HG03103 (cell line): ENCODE data around the gene NPC1L1.
A peak's percentile ranks its signal among the peaks of the same experiment; 100 is the strongest.

Experiments used
- ATAC-seq: cut with Tn5 transposase; IDR thresholded peaks from one replicate; pipeline ENCODE4 v1.9.1; 2021; ENCODE audit warnings: low read depth; ENCODE audit not compliant: unreplicated experiment

Gene NPC1L1, protein sequence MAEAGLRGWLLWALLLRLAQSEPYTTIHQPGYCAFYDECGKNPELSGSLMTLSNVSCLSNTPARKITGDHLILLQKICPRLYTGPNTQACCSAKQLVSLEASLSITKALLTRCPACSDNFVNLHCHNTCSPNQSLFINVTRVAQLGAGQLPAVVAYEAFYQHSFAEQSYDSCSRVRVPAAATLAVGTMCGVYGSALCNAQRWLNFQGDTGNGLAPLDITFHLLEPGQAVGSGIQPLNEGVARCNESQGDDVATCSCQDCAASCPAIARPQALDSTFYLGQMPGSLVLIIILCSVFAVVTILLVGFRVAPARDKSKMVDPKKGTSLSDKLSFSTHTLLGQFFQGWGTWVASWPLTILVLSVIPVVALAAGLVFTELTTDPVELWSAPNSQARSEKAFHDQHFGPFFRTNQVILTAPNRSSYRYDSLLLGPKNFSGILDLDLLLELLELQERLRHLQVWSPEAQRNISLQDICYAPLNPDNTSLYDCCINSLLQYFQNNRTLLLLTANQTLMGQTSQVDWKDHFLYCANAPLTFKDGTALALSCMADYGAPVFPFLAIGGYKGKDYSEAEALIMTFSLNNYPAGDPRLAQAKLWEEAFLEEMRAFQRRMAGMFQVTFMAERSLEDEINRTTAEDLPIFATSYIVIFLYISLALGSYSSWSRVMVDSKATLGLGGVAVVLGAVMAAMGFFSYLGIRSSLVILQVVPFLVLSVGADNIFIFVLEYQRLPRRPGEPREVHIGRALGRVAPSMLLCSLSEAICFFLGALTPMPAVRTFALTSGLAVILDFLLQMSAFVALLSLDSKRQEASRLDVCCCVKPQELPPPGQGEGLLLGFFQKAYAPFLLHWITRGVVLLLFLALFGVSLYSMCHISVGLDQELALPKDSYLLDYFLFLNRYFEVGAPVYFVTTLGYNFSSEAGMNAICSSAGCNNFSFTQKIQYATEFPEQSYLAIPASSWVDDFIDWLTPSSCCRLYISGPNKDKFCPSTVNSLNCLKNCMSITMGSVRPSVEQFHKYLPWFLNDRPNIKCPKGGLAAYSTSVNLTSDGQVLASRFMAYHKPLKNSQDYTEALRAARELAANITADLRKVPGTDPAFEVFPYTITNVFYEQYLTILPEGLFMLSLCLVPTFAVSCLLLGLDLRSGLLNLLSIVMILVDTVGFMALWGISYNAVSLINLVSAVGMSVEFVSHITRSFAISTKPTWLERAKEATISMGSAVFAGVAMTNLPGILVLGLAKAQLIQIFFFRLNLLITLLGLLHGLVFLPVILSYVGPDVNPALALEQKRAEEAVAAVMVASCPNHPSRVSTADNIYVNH (N-terminal part only)

DNA sequence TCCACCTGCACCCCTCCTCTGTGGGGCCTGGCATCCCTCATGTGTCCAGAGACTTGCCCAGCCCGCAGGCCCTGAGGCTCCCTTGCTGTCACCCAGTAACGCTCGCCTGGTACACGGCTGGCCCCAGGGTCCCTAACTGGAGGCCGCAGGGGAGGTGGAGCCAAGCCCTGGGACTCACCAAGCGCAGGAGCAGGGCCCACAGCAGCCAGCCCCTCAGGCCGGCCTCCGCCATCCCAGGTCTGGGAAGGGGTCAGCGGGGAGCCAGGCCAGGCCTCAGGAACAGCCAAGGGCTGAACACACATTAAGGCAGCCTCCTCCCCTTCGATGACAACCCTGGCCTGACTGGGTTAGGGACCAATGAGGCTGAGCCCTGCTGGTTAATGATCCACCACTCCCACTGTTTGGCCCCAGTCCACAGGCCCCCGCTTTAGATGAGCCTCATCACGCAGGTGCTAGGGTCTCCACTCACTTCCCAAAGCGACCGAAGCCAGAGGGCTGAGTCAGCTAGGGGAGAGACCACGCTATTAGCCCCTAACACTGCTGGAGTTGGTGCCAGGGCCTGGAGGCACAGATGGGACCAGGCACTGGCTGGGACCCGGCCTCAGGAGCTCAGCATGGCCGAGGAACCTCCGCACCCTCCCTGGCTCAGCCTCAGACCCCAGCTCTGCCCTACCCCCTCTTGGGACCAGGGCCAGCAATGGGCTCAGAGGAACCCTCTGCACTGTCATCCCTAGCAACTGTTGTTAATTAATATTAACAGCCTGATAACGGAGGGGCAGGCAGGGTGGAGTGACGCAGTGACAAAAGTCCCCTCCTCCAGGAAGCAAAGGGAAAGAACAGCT, at the start of gene NPC1L1:
TSS of gene NPC1L1 (minus strand) at position 303 of the 842 bp plus-strand sequence. CDS start at position 232, 71 bp downstream.
- no peak for ATAC-seq

DNA sequence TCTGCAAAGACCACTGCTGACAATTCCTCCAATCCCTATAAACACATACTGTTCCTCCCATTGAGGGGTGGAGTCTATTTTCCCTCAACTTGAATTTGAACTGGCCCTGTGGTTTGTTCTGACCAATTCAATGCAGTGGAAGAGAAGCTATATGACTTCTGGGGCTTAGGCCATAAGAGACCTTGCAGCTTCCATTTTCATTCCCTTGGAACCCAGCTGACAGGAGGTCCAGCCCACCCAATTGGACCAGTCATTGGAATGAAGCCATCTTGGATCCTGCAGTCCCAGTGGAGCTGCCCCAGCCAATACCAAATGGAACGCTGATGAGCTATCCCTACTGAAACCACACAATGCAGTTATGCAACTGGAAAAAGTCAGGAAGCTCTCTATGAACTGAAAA, 49.8 kb upstream of the NPC1L1 start:
- no peak for ATAC-seq

GRCh38 chr7:44587843-44588711, 46.9 kb upstream of the NPC1L1 start:
- no peak for ATAC-seq

DNA sequence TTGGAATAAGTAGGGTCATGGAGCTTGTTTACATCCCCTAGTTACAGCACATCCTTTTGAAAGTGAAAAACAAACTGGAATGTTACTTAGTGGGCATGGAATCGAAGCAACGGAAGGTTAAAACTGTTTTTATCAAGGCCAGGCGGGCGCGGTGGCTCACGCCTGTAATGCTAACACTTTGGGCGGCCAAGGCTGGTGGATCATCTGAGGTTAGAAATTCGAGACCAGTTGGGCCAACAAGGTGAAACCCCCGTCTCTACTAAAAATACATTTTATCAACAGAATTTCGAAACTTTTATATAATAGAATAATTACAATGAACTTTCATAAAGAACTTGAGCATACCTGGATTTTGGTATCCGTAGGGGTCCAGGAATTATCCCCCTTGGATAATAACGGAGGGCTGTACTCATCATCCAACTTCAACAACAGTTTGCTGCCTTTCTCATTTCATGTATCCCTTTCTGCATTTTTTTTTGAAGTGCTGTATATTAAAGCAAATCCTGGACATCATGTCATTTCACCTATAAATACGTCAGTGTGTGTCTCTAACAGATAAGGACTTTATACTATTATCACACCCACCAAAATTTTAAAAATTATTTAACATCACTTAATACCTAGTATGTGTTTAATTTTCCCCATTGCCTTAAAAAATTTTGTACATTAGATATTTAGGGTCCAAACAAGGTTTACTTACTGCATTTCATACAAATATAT, 42.2 kb upstream of the NPC1L1 start:
- no peak for ATAC-seq

GRCh38 chr7:44581879-44582603, 40.9 kb upstream of the NPC1L1 start, which contains the start of gene TMED4:
TMED4 (minus strand) TSS chr7:44582231; CDS start chr7:44582206, 25 bp downstream.
- peak; percentile 80 for ATAC-seq

DNA sequence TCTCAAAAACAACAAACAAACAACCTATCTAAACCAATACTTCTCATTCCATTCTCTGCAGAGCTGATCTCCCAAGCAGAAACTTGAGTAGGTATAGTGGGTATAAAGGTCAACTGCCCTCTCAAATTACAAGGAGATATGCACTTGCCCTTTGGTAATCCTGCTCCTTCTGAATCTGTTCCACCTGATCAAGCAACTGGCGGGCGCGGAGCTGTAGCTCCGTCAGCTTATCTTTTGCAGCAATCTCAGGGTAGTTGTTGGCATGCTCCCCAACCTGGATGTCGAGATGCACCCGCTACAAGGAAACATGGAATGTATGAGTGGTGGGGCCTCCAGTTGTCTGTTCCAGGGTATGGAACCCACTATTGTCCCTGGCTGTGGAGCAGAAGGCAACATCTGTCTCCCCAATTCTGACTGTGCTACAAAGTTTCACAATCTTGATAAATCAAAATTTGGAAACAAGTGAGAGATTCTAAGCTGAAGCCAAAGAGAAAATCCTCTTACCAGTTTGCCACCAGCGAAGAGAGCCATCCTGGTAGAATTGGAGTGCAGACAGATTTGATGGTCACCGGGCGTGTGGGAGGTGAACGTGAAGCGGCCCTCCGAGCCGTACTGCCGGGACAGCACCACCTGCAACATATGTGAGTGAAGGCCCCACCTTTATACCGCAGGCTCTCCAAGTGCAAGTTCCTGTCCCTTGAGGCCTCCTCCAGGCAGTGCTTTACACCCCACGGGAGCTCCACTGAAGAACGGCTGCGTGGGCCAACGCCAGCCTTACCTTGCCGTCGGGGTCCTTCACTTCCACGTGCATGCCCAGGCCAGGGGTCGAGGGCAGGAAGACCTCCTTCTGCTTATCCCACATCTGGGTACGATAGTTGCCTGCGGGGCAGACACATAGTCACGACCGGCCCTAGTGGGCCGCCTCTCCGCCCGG, 40.1 kb upstream of the NPC1L1 start:
- ATAC-seq = peak; percentile 34

DNA sequence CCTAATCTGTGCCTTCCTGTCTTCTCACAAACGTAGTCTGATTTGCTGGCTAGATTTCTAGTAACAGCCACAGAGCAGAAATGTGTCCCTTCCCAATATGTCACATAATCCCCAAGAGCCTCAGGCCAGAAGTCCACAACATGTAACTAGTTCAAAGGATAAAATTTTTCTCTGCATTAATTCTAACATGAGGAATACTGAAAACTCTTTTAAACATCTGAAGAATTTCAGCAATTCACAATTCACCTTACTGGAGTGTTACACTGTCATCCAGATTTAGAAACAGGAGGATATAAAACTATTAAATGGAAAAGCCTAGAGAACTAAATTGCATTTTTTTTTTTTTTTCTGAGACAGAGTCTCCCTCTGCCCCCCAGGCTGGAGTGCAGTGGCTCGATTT, 35.1 kb upstream of the NPC1L1 start:
- ATAC-seq = no peak

- no peak for ATAC-seq
These were observed 33.9 kb upstream of the NPC1L1 start for GRCh38 chr7:44575054-44575453.

- ATAC-seq = no peak
These were observed 33.2 kb upstream of the NPC1L1 start for GRCh38 chr7:44574287-44574872.

- ATAC-seq = peak; percentile 92
These were observed 32.5 kb upstream of the NPC1L1 start, which contains the start of gene DDX56 for GRCh38 chr7:44573464-44574286. DDX56 (minus strand) TSS chr7:44573908; CDS start chr7:44573895, 13 bp downstream.

GRCh38 chr7:44572771-44573170, 31.6 kb upstream of the NPC1L1 start:
- no peak for ATAC-seq

- ATAC-seq = no peak
These were observed 28.8 kb upstream of the NPC1L1 start for GRCh38 chr7:44569959-44570358.

GRCh38 chr7:44568771-44569560, 27.8 kb upstream of the NPC1L1 start:
- no peak for ATAC-seq

DNA sequence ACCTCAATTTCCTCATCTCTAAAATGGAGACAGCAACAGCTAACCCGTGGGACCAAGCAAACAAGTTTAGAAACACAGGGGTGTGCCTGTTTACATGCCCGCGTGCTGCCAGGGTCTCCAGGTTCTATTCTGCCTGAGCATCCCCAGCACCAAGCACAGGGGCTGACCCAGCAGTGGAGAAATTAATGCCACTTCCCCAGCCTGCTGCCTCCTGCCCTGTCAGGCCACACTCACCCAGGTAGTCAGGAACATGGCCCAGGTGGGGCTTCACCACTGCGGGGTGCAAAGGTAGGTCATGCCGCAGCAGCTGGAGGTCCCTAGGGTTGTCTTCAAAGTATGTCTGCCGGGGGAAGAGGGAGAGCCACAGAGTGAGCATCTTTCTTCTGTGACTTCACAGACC, 26.8 kb upstream of the NPC1L1 start:
- ATAC-seq = no peak
